K562 (cell line): ENCODE results near the gene RBBP8. TPM values are rescaled to one million over a fixed set of nuclear protein-coding genes. Genes with fewer than 3 reads are reported as not detected.

Source experiments
- ATF7 ChIP-seq: fragments of 450-650 bp; IDR thresholded peaks from 2 replicates; pipeline ENCODE4 v1.7.1; 2014; ENCODE audit warnings: mild to moderate bottlenecking, moderate library complexity
- CHD4 ChIP-seq: fragments of 200-600 bp; sonication (generic); IDR thresholded peaks from 3 replicates; pipeline ENCODE4 v1.6.1; 2012; ENCODE audit warnings: low read depth, mild to moderate bottlenecking, mixed read lengths, low read length, inconsistent platforms; ENCODE audit not compliant: insufficient read depth, insufficient replicate concordance, poor library complexity, severe bottlenecking
- ELK1 ChIP-seq: sonication (generic); formaldehyde crosslinking; IDR thresholded peaks from 2 replicates; pipeline ENCODE4 v1.8.1; 2022; ENCODE audit warnings: missing genetic modification reagents
- GATA2 ChIP-seq: sonication (generic); formaldehyde crosslinking; IDR thresholded peaks from 2 replicates; pipeline ENCODE4 v1.4.0; 2020; ENCODE audit warnings: mild to moderate bottlenecking, missing genetic modification reagents
- GTF3C2 ChIP-seq: IDR thresholded peaks from 3 replicates; pipeline ENCODE4 v1.6.1; 2011; ENCODE audit warnings: borderline replicate concordance, mild to moderate bottlenecking, moderate library complexity; ENCODE audit not compliant: insufficient read length; ENCODE audit errors: extremely low read depth
- MIER1 ChIP-seq: fragments of 450-650 bp; IDR thresholded peaks from 2 replicates; pipeline ENCODE4 v1.6.1; 2016; ENCODE audit warnings: antibody characterized with exemption, mild to moderate bottlenecking, low read depth
- TCFL5 ChIP-seq: fragments of 250-450 bp; sonication (Bioruptor Pico); conservative IDR thresholded peaks from 2 replicates; pipeline ENCODE4 v1.6.1; 2021; ENCODE audit warnings: mild to moderate bottlenecking, moderate library complexity, matching md5 sums
- ZNF143 ChIP-seq: sonication (generic); formaldehyde crosslinking; IDR thresholded peaks from 2 replicates; pipeline ENCODE4 v1.9.0; 2022; ENCODE audit warnings: mild to moderate bottlenecking, missing genetic modification reagents
- polyA plus RNA-seq, 8 experiments: library from polyadenylated mRNA; depleted of rRNA in 4 of 8; stranded (reverse) in 5 of 8; unstranded in 3 of 8; fragments of >200 nt; fragmentation: Nextera tagmentation in 2 of 8; fragmentation: Illumina TruSeq in 1 of 8; extraction: Ambion mirVana in 2 of 8; extraction: Trizol in 1 of 8; gene quantifications; 2 replicates each; pipeline versions ENCODE4 v1.2.1 to v1.2.3, GENCODE V29; 2011 to 2014; ENCODE audit warnings: inconsistent platforms in 1 of 8, missing spikeins in 1 of 8
- total RNA-seq, 7 experiments: library from RNA; depleted of rRNA in 6 of 7; stranded (reverse); fragments of >200 nt in 6 of 7; fragmentation: Illumina TruSeq in 2 of 7; extraction: Trizol in 2 of 7; gene quantifications; 2 replicates each; pipeline versions ENCODE4 v1.2.1 to v1.2.3, GENCODE V29; 2011 to 2021; ENCODE audit warnings: low replicate concordance in 1 of 7

The RBBP8 gene
- total and polyA plus RNA-seq, 9 of the 15 experiments (the other 6 are each of a cell fraction or from before 2014, with no cell fraction given), result 28.4 to 63.1 (median 48.9) TPM

DNA sequence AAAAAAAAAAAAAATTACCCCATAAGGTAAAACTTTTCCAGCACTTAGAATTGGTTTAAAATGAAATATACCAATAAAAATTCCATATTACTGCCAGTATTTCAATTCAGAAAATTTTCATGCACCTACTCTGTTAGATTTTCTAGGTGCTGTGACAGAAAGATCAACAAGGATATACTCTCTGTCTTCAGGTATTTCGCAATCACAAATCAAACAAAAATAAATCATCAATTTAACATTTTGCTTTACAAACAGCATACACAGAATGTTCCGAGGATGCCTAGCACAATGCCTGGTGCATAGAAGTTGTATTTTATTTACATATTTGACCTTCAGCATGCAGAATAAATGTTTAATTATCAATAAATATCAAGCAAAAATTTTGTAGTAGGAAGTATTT lies 66.5 kb downstream of the RBBP8 start (continued):
- TF ChIP-seq CHD4 (no peak), ZNF143 (CRISPR knock-in tag) (no peak), ELK1 (CRISPR knock-in tag) (no peak), GATA2 (no peak), TCFL5 (CRISPR knock-in tag) (no peak), MIER1 (no peak), ATF7 (no peak), GTF3C2 (no peak)
- TF ChIP-seq, all 486 proteins: peak for 3
